ENCODE measurements around the gene RASGRP1.

Gene RASGRP1

DNA sequence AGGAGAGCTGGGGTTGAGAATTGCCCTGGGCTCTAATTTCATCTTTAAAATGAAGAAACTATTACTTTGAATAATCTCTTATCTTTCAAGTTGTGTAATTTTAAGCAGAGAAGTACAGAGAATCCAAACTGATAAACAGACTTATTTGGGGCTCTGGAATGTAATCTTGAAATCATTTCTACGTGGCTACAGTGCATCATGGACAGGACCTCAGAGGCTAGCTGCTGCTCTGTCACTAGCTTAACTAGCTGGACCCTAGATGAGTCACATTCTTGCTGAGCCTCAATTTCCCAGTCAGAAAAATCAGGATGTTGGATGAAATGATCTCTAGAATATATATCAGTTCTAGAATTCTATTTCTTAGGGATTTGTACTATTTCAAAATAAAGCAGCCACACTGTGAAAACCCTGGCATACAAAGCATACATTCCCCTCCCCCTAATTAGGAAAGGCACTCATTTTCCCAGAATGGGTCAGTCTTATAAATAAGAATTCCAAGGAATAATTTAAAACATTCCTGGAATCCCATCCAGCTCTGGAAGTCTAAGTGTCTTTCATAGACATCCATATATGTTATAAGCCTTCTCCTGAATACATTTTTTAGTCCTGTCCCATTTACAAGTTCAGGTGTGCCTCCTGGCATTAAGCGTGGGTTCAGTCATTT, 47.2 kb downstream of the RASGRP1 start:
- Histone ChIP-seq H3K9ac (ENCODE audit: low read length in 5 of 5) (no peak overlapping the region), H3K27ac (ENCODE audit: low read depth, low read length) (no peak overlapping the region), H3K9me3 (ENCODE audit: control insufficient read depth in 5 of 5, low read length in 5 of 5) (no peaks in the 10 kb centered on the region), H3K4me3 (ENCODE audit: low read depth in 1 of 5, low read length in 5 of 5) (no peak overlapping the region), H3K4me1 (ENCODE audit: control insufficient read depth in 5 of 5, insufficient read depth in 5 of 5, low read length in 5 of 5) (no peaks in the 10 kb centered on the region), H3K36me3 (ENCODE audit: control insufficient read depth in 5 of 5, insufficient read depth in 5 of 5, low read length in 5 of 5) (no peaks in the 10 kb centered on the region), H3K27me3 (ENCODE audit: control insufficient read depth in 5 of 5, insufficient read depth in 4 of 5, low read length in 5 of 5) (peaks cover 0 to 17% (median 8%) of the 10 kb centered on the region in 5 donors)

GRCh38 chr15:38516626-38517025, 48.0 kb downstream of the RASGRP1 start:
- H3K4me3 ChIP-seq (ENCODE audit: low read depth in 1 of 5, low read length in 5 of 5) = no peak overlapping the region
- peaks cover 0 to 17% (median 12%) of the 10 kb centered on the region in 5 donors for H3K27me3 ChIP-seq (ENCODE audit: control insufficient read depth in 5 of 5, insufficient read depth in 4 of 5, low read length in 5 of 5)
- H3K36me3 ChIP-seq (ENCODE audit: control insufficient read depth in 5 of 5, insufficient read depth in 5 of 5, low read length in 5 of 5) = no peaks in the 10 kb centered on the region
- H3K9ac ChIP-seq (ENCODE audit: low read length in 5 of 5) = no peak overlapping the region
- no peak overlapping the region for H3K27ac ChIP-seq (ENCODE audit: low read depth, low read length)
- H3K9me3 ChIP-seq (ENCODE audit: control insufficient read depth in 5 of 5, low read length in 5 of 5) = no peaks in the 10 kb centered on the region
- no peaks in the 10 kb centered on the region for H3K4me1 ChIP-seq (ENCODE audit: control insufficient read depth in 5 of 5, insufficient read depth in 5 of 5, low read length in 5 of 5)

DNA sequence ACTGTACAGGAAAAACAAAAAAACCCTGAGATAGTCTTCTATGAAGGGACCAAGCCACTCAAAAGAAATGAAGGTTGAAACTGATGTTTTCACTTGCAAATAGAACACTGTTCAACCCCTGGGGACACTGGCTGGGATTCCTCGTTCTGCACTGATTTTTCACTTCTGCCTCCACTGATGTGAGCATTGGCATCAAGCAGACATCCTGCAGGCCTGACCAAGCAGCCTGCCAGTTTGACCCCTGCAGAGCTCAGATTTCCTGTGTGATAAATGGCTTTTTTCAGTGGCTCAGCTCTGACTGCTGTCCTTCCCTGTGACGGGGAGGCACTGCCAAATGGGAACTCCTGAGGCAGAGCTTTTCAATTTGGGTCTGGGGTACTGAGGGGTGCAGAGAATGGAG, 50.0 kb downstream of the RASGRP1 start:
- Histone ChIP-seq H3K4me3 (ENCODE audit: low read depth in 1 of 5, low read length in 5 of 5) (no peak overlapping the region), H3K27ac (ENCODE audit: low read depth, low read length) (no peak overlapping the region), H3K27me3 (ENCODE audit: control insufficient read depth in 5 of 5, insufficient read depth in 4 of 5, low read length in 5 of 5) (peaks cover 0 to 20% (median 12%) of the 10 kb centered on the region in 5 donors), H3K36me3 (ENCODE audit: control insufficient read depth in 5 of 5, insufficient read depth in 5 of 5, low read length in 5 of 5) (no peaks in the 10 kb centered on the region), H3K4me1 (ENCODE audit: control insufficient read depth in 5 of 5, insufficient read depth in 5 of 5, low read length in 5 of 5) (no peaks in the 10 kb centered on the region), H3K9ac (ENCODE audit: low read length in 5 of 5) (no peak overlapping the region), H3K9me3 (ENCODE audit: control insufficient read depth in 5 of 5, low read length in 5 of 5) (no peaks in the 10 kb centered on the region)

- Histone ChIP-seq H3K9me3 (ENCODE audit: control insufficient read depth in 5 of 5, low read length in 5 of 5) (no peaks in the 10 kb centered on the region), H3K9ac (ENCODE audit: low read length in 5 of 5) (no peak overlapping the region), H3K27me3 (ENCODE audit: control insufficient read depth in 5 of 5, insufficient read depth in 4 of 5, low read length in 5 of 5) (peaks cover 0 to 20% (median 12%) of the 10 kb centered on the region in 5 donors), H3K4me1 (ENCODE audit: control insufficient read depth in 5 of 5, insufficient read depth in 5 of 5, low read length in 5 of 5) (no peaks in the 10 kb centered on the region), H3K4me3 (ENCODE audit: low read depth in 1 of 5, low read length in 5 of 5) (no peak overlapping the region), H3K27ac (ENCODE audit: low read depth, low read length) (no peak overlapping the region), H3K36me3 (ENCODE audit: control insufficient read depth in 5 of 5, insufficient read depth in 5 of 5, low read length in 5 of 5) (no peaks in the 10 kb centered on the region)
Measured at GRCh38 chr15:38512901-38513300, 51.7 kb downstream of the RASGRP1 start.

DNA sequence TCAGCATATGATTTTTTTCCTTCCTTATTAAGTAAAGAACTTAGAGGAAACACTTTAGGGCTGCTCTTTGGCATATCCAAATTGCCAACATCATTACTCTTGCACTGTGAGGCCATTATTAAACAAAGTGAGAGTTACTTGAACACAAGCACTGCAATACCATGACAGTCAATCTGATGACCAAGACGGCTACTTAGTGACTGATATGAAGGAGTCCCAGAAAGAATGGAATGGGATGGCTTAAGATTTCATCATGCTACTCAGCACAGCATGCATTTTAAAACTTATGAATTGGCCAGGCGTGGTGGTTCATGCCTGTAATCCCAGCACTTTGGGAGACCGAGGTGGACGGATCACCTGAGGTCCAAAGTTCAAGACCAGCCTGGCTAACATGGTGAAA, 55.5 kb downstream of the RASGRP1 start:
- Histone ChIP-seq H3K4me1 (ENCODE audit: control insufficient read depth in 5 of 5, insufficient read depth in 5 of 5, low read length in 5 of 5) (no peaks in the 10 kb centered on the region), H3K27me3 (ENCODE audit: control insufficient read depth in 5 of 5, insufficient read depth in 4 of 5, low read length in 5 of 5) (peaks cover 0 to 14% (median 0%) of the 10 kb centered on the region in 5 donors), H3K9ac (ENCODE audit: low read length in 5 of 5) (no peak overlapping the region), H3K9me3 (ENCODE audit: control insufficient read depth in 5 of 5, low read length in 5 of 5) (no peaks in the 10 kb centered on the region), H3K4me3 (ENCODE audit: low read depth in 1 of 5, low read length in 5 of 5) (no peak overlapping the region), H3K36me3 (ENCODE audit: control insufficient read depth in 5 of 5, insufficient read depth in 5 of 5, low read length in 5 of 5) (no peaks in the 10 kb centered on the region), H3K27ac (ENCODE audit: low read depth, low read length) (no peak overlapping the region)

DNA sequence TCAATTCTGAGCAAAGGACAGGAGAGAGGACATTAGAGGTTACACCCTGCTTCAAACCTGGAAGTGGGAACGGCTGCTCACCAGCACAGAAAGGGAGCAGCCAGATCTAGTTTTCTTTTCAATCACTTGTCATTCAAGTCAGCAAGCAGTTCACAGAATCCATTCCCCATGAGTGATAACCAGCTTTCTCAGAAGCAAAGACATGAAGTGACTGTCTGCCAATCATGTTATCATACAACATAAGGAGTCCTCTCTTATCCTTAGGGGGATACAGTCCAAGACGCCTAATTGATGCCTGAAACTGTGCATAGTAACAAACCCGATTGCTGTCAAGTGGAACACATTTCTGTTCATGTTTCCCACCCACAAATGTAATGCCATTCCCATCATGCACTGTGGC, 56.0 kb downstream of the RASGRP1 start:
- Histone ChIP-seq H3K27me3 (ENCODE audit: control insufficient read depth in 5 of 5, insufficient read depth in 4 of 5, low read length in 5 of 5) (peaks cover 0 to 14% (median 0%) of the 10 kb centered on the region in 5 donors), H3K36me3 (ENCODE audit: control insufficient read depth in 5 of 5, insufficient read depth in 5 of 5, low read length in 5 of 5) (no peaks in the 10 kb centered on the region), H3K4me1 (ENCODE audit: control insufficient read depth in 5 of 5, insufficient read depth in 5 of 5, low read length in 5 of 5) (no peaks in the 10 kb centered on the region), H3K4me3 (ENCODE audit: low read depth in 1 of 5, low read length in 5 of 5) (no peak overlapping the region), H3K27ac (ENCODE audit: low read depth, low read length) (no peak overlapping the region), H3K9me3 (ENCODE audit: control insufficient read depth in 5 of 5, low read length in 5 of 5) (no peaks in the 10 kb centered on the region), H3K9ac (ENCODE audit: low read length in 5 of 5) (no peak overlapping the region)

DNA sequence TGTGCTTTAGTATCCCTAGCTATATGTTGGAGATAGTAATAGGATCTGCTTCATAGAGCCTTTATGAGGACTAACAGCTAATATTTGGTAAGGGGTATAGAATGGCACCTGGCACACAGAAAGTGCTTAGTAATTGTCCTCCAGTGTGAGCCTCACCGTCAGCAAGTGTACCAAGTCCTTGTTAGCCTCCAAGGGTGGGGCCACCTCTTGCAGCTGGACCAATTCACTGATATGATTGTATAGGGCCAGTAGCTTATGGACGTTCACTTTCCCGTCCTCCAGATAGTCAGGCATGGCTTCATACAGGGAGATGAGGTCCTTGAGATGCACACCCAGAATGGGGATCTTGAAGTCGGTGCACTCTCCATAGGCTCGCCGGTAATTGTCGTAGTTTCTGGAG, 57.0 kb downstream of the RASGRP1 start:
- H3K36me3 ChIP-seq (ENCODE audit: control insufficient read depth in 5 of 5, insufficient read depth in 5 of 5, low read length in 5 of 5) = no peaks in the 10 kb centered on the region

DNA sequence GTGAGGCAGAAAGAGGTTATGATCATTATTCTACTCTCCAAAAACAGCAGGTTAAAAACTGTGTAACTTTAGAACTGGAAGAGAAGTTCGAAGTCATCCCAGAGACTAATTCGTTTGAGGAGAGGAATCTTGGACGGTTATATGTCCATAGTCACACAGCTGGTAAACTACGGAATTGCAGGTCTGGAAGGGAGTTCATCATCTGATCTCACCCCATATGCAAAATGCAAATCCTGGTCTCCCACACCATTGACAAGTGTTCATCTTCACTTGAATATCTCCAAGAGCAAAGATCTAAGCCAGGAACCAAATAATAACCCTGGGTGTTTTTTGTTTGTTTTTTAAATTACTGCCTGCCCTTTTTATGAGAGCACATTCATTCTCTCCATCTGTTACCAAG, 57.6 kb downstream of the RASGRP1 start:
- no peaks in the 10 kb centered on the region for H3K36me3 ChIP-seq (ENCODE audit: control insufficient read depth in 5 of 5, insufficient read depth in 5 of 5, low read length in 5 of 5)
- H3K27ac ChIP-seq (ENCODE audit: low read depth, low read length) = no peak overlapping the region
- H3K4me1 ChIP-seq (ENCODE audit: control insufficient read depth in 5 of 5, insufficient read depth in 5 of 5, low read length in 5 of 5) = no peaks in the 10 kb centered on the region
- peaks cover 0 to 8% (median 0%) of the 10 kb centered on the region in 5 donors for H3K27me3 ChIP-seq (ENCODE audit: control insufficient read depth in 5 of 5, insufficient read depth in 4 of 5, low read length in 5 of 5)
- no peak overlapping the region for H3K4me3 ChIP-seq (ENCODE audit: low read depth in 1 of 5, low read length in 5 of 5)
- H3K9ac ChIP-seq (ENCODE audit: low read length in 5 of 5) = no peak overlapping the region
- no peaks in the 10 kb centered on the region for H3K9me3 ChIP-seq (ENCODE audit: control insufficient read depth in 5 of 5, low read length in 5 of 5)

More for the DNA sequence above, 57.0 kb downstream of the RASGRP1 start:
- no peak overlapping the region for H3K27ac ChIP-seq (ENCODE audit: low read depth, low read length)
- H3K9me3 ChIP-seq (ENCODE audit: control insufficient read depth in 5 of 5, low read length in 5 of 5) = no peaks in the 10 kb centered on the region
- no peak overlapping the region for H3K9ac ChIP-seq (ENCODE audit: low read length in 5 of 5)
- no peak overlapping the region for H3K4me3 ChIP-seq (ENCODE audit: low read depth in 1 of 5, low read length in 5 of 5)
- no peaks in the 10 kb centered on the region for H3K4me1 ChIP-seq (ENCODE audit: control insufficient read depth in 5 of 5, insufficient read depth in 5 of 5, low read length in 5 of 5)
- H3K27me3 ChIP-seq (ENCODE audit: control insufficient read depth in 5 of 5, insufficient read depth in 4 of 5, low read length in 5 of 5) = peaks cover 0 to 13% (median 0%) of the 10 kb centered on the region in 5 donors

DNA sequence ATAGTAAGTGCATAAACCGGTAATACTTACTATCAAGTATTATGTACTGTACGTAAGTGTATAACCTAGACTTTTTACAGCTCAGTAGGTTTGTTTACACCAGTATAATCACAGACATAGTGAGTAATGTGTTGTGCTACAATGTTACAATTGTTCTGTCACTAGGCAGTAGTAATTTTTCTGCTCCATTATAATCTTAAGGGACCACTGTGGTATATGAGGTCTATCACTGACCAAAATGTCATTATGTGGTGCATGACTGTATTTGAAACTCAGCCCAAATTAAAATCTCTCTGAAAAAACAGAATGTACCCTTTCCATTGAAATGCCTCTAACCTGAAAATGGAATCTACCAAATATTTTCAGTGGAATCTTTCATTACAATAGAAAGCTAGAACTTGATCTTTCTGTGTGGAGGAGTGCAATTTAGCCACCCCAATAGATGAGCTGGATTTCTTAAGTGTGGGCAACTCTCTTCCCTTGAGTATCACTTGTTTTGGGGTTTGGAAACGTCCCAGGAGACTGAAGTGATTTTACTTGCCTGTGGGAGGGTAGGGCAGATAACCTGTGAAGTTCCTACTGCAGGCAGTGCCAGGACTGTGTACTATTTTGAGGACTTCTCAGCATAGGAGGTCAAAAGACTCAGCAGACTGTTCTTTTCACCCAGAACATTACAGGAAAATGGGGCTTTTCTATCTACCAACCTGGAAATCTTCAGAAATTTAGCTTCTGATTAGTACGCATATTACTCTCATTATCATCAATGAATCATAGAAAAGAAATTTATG, 59.7 kb downstream of the RASGRP1 start:
- Histone ChIP-seq H3K36me3 (ENCODE audit: control insufficient read depth in 5 of 5, insufficient read depth in 5 of 5, low read length in 5 of 5) (no peaks in the 10 kb centered on the region), H3K4me1 (ENCODE audit: control insufficient read depth in 5 of 5, insufficient read depth in 5 of 5, low read length in 5 of 5) (no peaks in the 10 kb centered on the region), H3K9me3 (ENCODE audit: control insufficient read depth in 5 of 5, low read length in 5 of 5) (no peaks in the 10 kb centered on the region), H3K27me3 (ENCODE audit: control insufficient read depth in 5 of 5, insufficient read depth in 4 of 5, low read length in 5 of 5) (no peaks in the 10 kb centered on the region), H3K4me3 (ENCODE audit: low read depth in 1 of 5, low read length in 5 of 5) (no peak overlapping the region), H3K27ac (ENCODE audit: low read depth, low read length) (no peak overlapping the region), H3K9ac (ENCODE audit: low read length in 5 of 5) (no peak overlapping the region)

- peaks cover 0 to 2% (median 0%) of the 10 kb centered on the region in 5 donors for H3K36me3 ChIP-seq (ENCODE audit: control insufficient read depth in 5 of 5, insufficient read depth in 5 of 5, low read length in 5 of 5)
Measured at GRCh38 chr15:38503496-38503895, 61.1 kb downstream of the RASGRP1 start.

More at GRCh38 chr15:38503496-38503895, 61.1 kb downstream of the RASGRP1 start:
- Histone ChIP-seq H3K9me3 (ENCODE audit: control insufficient read depth in 5 of 5, low read length in 5 of 5) (no peaks in the 10 kb centered on the region), H3K4me3 (ENCODE audit: low read depth in 1 of 5, low read length in 5 of 5) (no peak overlapping the region), H3K27me3 (ENCODE audit: control insufficient read depth in 5 of 5, insufficient read depth in 4 of 5, low read length in 5 of 5) (no peaks in the 10 kb centered on the region), H3K9ac (ENCODE audit: low read length in 5 of 5) (no peak overlapping the region), H3K4me1 (ENCODE audit: control insufficient read depth in 5 of 5, insufficient read depth in 5 of 5, low read length in 5 of 5) (no peaks in the 10 kb centered on the region), H3K27ac (ENCODE audit: low read depth, low read length) (no peak overlapping the region)
